Measurements from ENCODE around the gene FBXO40.

DNA sequence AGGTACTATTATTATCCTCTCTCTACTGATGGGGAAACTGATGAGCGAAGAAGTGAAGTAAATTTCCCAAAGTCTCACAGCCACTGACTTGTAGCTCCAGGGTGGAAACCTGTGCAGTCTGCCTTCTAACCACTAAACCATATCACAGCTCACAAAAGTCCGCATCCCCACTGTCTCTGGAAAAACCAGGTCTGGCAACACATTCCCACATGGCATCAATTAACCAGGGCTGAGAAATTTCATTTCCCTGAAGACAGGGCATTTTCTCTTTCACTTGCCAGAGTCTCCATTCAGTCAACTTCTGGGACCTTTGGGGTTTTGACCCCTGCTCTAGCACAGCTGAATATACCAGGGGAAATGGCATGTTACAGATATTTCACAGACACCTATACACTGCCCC lies 26.5 kb downstream of the FBXO40 start:
- TF ChIP-seq, protein P1, sequence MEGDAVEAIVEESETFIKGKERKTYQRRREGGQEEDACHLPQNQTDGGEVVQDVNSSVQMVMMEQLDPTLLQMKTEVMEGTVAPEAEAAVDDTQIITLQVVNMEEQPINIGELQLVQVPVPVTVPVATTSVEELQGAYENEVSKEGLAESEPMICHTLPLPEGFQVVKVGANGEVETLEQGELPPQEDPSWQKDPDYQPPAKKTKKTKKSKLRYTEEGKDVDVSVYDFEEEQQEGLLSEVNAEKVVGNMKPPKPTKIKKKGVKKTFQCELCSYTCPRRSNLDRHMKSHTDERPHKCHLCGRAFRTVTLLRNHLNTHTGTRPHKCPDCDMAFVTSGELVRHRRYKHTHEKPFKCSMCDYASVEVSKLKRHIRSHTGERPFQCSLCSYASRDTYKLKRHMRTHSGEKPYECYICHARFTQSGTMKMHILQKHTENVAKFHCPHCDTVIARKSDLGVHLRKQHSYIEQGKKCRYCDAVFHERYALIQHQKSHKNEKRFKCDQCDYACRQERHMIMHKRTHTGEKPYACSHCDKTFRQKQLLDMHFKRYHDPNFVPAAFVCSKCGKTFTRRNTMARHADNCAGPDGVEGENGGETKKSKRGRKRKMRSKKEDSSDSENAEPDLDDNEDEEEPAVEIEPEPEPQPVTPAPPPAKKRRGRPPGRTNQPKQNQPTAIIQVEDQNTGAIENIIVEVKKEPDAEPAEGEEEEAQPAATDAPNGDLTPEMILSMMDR (IDR thresholded peaks at IDR 0.05) = no peak
- no peak for TF ChIP-seq ZFX (IDR thresholded peaks at IDR 0.05; ENCODE audit: borderline replicate concordance)

Measured in 22Rv1 (cell line).